ENCODE results near the gene CARS2.
"Not testable (repeated sequence)": the region's sequence is repeated elsewhere in the genome, so short reads cannot be mapped to it uniquely, and the experiment has no call there.

CARS2 gene, protein sequence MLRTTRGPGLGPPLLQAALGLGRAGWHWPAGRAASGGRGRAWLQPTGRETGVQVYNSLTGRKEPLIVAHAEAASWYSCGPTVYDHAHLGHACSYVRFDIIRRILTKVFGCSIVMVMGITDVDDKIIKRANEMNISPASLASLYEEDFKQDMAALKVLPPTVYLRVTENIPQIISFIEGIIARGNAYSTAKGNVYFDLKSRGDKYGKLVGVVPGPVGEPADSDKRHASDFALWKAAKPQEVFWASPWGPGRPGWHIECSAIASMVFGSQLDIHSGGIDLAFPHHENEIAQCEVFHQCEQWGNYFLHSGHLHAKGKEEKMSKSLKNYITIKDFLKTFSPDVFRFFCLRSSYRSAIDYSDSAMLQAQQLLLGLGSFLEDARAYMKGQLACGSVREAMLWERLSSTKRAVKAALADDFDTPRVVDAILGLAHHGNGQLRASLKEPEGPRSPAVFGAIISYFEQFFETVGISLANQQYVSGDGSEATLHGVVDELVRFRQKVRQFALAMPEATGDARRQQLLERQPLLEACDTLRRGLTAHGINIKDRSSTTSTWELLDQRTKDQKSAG

DNA sequence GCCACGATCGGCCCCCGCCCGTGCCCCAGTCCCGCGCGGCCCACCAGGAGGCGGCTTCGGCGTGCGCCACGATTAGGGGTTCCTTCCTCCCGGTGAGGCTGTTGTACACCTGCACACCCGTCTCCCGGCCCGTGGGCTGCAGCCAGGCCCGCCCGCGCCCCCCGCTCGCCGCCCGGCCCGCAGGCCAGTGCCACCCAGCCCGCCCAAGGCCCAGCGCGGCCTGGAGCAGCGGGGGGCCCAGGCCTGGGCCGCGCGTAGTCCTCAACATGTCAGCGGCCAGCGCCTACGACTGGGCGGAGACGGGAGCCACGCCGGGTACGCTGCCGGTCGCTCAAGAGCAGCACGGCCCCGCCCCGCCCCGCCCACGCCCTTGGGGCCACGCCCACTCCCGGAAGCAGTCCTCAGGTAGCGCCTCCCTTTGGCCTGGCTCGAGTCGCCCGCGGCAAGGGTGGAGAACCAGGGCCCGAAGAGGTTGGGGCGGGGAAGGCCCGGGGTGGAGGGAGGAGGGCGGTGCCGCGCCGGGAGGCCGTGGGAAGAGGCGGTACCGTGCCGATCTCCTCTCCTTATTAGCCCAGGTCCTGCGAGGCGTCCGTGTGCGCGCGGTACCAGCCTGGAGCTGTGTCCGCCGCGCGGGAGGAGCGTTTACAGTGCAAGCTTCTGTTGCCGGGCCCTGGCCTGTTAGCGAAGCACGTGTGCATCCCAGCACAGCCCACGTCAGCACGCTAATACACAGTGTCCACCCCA, at the start of gene CARS2:
CARS2 (minus strand) TSS at position 291 of the 744 bp plus-strand sequence; CDS start at position 268, 23 bp downstream.
- peak; percentile 93 to 94 for DNase-seq

DNA sequence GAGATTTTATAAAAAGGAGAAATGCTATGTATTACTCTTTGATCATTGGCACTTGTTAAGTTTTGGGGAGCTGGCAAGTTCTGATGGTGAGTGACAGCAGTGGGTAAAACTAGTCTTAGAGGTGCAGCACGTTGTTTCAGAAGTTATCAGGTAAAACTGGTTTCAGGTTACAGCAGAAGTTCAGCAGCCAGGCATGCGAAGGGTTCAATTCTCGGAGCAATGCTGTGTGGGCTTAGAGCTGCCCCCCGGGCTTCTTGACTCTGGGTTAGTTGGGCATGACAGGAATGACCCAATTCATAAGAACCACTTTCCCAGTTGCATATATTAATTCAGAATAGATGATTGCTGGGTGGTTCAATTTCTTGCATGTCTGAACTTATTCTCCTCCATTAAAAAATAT, 42.4 kb upstream of the CARS2 start:
- DNase-seq = no peak

DNA sequence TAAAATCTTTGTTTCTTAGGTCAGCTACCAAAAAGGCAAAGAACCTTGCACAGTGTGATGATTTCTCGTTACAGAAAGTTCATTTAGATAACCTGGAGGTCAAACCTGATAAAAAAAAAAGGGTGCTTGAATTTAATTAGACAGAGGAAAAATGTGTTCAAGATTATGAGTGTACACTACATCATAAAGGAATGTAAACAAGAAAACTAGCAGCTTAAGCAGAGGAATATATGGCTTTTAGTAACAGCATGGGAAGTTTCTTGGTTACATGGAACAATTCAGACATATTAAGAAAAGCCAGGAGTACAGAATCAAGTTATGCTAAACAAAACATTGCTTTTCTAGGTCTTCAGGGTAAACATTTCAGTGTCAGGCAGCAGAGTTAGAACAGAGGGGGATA, 40.5 kb upstream of the CARS2 start:
- DNase-seq = no peak

DNA sequence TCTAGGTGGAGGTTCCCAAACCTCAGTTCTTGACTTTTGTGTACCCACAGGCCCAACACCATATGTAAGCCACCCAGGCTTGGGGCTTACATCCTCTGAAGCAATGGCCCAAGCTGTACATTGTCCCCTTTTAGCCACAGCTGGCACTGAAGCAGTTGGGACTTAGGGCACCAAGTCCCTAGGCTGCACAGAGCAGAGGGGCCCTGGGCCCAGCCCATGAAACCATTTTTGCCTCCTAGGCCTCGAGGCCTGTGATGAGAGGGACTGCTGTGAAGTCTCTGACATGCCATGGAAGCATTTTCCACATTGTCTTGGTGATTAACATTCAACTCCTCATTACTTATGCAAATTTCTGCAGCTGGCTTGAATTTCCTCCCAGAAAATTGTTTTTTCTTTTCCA, 37.8 kb upstream of the CARS2 start:
- DNase-seq = no peak

DNA sequence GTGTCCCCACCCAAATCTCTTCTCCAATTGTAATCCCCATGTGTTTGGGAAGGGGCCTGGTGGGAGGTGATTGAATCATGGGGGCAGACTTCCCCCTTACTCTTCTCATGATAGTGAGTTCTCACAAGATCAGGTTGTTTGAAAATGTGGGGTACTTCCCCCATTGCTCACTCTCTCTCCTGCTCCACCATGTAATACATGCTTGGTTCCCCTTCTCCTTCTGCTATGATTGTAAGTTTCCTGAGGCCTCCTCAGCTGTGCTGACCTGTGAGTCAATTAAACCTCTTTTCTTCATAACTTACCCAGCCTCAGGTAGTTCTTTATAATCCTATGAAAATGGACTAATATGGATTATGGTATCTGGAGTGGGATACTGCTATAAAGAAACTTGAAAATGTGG, 31.6 kb upstream of the CARS2 start:
- no peak for DNase-seq

DNA sequence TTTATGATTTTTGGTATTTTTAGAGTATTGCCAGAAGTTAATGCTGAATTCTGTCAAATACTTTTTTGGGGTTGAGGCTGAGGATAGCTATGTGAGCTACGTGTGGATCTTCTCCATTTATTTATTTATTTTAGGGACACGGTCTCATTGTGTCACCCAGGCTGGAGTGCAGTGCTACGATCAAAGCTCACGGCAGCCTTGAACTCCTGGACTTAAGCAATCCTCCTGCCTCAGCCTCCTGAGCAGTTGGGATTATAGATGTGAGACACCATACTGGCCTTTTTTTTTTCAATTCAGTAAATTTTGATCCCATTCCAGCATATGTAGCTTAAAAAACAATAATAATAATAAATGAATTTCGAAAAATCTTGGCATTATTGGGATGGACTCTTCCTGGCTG, 28.6 kb upstream of the CARS2 start:
- DNase-seq = no peak

DNA sequence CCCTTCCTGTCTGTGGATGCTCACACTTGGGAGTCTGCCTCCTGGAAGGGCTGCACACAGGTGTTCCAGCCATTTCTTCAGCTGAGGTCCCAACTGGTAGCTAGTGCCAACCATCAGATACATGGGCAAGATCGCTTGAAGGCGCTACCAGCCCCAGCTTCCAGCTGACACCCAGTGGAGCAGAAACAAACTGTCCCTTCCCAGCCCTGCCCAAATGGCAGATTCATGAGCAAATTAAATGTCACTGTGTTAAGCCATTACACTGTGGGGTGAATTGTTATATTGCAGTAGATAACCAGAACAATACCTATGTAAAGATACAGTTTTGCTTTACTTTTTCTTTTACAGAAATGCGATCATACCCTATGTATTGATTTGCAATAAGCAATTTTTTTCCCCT, 25.2 kb upstream of the CARS2 start:
- no peak for DNase-seq

DNA sequence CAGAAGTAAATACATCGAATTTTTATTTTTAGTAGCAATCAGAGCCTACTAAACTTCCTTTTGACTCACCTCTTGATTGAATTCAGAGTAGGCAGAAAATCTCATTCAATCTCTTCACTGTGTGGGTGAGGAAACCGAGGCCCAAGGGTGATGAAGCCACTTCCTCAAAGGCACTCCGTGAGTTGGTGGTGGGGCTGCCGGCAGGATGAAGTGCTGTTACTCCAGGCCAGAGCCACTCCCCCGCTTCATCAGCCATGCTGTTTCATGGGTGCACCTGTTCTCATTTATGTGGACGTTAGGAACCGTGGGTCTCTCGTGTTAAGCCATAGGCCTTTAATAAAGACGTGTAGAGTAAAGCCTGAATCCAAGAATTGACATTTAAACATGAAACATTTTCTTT, 20.8 kb upstream of the CARS2 start:
- DNase-seq = peak; percentile 53 to 56

DNA sequence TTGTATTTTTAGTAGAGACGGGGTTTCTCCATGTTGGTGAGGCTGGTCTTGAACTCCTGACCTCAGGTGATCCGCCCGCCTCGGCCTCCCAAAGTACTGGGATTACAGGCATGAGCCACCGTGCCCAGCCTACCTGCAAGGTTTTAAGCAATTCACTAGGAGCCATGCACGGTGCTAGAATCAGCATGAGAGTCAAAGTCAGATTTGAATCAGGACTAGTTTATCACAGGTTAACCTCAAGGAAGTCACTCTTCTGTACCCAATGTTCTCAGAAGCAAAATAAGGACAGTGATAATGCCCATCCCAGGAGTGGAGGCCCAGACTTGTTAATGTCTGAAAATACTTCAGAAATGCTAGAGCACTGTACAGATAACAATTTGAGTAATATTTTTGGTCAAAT, 20.2 kb upstream of the CARS2 start:
- not testable (repeated sequence) for DNase-seq

DNA sequence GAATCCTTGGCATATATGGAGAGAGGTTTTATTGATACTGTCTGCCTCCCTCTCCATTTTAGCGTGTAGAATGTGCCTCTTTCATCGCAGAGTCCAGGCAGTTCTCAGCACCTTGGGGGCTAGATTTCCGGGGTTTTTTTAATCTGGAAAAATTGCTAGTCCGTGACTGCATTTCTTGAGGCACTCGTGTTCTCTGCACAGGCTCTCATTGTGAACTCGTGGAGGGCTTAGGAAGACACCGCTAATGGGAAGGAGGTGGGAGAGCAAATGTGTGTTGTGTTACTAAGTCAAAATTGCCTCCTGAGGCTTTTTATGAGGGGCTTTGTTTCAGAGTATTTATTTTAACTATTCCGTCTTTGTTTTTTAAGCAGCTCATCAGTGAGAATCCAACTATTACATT, 17.7 kb upstream of the CARS2 start:
- DNase-seq = no peak

DNA sequence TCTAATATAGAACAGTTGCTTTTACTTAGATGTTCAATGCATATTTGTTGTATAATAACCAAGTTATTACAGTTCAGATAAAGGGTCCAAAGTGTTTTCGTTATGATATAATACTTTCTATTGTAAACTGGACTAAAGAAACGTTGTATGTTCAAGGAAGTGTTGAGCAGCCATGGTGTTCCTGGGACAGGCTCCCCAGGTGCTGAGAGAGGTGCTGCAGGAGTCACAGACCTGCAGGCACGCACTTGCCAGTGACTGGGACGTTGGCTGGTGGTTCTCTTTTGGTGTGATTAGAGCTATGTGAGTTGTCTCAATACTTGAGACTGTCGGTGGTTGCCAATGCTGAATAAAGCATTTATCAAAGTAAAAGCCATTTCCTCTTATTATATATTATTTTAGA, 17.1 kb upstream of the CARS2 start:
- DNase-seq = no peak

DNA sequence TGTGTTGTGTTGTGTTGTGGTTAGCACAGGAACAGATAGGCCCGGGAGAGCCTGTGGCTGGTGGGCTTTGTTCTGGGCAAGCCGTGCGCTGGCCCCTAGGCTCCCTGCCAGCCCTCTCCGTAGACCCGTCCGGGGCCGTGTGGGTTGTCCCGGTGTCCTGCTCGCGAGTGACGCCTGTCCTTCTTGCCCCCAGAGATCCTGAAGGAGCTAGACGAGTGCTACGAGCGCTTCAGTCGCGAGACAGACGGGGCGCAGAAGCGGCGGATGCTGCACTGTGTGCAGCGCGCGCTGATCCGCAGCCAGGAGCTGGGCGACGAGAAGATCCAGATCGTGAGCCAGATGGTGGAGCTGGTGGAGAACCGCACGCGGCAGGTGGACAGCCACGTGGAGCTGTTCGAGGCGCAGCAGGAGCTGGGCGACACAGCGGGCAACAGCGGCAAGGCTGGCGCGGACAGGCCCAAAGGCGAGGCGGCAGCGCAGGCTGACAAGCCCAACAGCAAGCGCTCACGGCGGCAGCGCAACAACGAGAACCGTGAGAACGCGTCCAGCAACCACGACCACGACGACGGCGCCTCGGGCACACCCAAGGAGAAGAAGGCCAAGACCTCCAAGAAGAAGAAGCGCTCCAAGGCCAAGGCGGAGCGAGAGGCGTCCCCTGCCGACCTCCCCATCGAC, 13.3 kb upstream of the CARS2 start:
- DNase-seq = no peak

DNA sequence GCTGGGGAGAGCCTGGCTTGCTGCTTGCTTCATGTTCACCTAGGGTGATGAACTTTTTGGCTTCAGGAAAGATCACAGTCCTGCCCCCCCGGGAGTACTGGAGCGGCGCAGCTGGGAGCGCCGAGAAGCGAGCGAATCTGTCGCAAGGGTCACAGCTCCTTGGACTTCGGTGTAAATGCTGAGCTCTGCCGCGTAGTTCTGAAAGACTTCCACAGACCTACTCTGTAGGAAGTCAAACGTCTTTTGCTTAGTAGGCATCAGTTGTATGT, 10.3 kb upstream of the CARS2 start:
- peak; percentile 21 to 28 for DNase-seq

DNA sequence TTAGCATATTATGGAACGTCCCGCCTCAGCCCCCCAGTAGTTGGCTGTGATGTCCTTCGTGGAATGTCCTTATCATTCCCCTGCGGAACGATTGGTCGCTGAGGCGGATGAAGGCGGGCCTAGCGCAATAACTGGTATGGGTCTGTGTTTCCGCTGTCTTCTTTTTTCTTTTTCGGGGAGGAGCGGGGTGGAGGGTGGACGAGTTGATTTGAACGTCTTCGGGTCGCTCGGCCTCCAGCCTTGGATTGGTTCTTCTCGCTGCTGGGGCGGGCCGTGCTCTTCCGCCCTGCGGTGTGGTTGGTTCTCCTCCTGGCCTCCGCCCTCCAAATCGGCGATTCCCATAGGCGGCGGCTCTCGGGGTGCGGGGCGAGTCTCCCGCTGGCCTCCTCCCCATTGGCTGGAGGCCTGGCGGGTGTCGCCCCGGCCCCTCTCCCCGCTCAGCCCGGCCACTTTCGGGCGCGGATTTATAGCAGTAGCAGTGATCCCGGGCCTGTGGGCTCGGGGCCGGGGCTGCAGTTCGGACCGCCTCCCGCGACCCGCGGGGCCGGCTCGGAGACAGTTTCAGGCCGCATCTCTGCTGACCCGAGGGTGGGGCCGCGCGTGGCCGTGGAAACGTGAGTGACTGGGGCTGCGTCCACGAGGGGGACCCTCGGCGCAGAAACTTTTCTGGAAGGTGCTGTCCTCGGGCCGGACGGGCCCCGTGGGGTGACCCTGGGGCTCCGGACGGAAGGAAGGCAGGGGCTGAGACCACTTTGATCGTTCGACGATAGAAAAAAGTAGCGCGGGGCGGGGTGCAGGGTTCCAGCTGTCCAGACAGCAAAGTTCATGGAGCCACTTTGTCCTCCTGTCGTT, 9.7 kb upstream of the CARS2 start:
- peak; percentile 99 for DNase-seq

DNA sequence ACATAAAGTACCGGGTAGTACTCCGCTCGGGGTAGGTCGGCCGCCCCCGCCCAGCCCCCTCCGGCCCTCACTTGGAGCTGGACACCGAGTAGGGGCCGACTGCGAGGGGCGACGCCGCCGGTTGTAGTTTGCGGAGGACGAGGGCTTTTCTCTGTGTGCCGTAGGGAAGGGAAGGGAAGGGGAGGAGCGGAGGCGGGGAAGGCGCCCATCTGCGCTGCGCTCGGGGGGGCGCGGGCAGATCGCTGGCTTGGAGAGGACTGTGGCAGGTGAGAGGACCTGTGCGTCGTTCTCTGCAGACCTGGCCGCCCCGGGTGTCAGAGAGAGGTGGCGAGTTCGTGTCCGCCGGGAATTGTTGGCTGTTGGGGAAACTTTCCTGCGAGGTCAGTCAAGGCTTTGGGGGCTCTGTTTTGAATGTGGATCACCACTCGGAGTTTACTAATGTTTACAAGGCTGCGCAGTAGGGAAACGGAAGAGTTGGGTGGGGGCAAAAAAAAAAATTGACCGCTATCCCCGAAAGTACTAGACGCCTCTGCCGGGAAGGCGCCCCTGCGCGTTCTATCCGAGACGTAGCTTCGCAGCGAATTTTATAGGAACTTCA, 9.0 kb upstream of the CARS2 start:
- DNase-seq = peak; percentile 31 to 61

DNA sequence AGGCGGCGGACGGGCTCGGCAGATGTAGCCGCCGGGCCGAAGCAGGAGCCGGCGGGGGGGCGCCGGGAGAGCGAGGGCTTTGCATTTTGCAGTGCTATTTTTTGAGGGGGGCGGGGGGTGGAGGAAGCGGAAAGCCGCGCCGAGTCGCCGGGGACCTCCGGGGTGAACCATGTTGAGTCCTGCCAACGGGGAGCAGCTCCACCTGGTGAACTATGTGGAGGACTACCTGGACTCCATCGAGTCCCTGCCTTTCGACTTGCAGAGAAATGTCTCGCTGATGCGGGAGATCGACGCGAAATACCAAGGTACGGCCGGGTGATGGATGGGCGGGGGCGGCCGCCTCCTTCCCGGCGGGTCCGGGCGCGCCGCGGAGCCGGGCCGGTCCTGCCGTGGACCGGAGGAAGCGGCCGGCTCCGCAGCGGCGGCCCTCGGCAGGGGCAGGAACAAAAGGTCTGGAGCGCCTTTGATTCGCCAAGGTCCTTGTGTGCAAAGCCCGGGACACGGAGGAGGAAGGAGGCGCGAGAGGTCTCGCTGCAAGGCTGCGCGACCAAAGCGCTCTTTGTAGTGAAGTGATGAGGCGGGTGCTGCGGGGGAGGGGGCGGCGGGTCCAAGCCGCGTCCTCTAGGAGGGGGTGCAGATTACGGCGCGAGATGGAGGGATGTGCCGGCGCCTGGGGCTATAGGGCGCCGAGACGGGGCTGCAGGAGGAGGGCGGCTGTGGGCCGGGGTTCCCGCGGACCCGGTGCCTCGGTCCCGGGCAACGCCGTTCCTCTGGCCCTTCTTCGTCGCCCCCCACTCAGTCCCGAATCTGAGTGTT, 8.3 kb upstream of the CARS2 start:
- DNase-seq = peak in 1 of 2 experiments; percentile 15

DNA sequence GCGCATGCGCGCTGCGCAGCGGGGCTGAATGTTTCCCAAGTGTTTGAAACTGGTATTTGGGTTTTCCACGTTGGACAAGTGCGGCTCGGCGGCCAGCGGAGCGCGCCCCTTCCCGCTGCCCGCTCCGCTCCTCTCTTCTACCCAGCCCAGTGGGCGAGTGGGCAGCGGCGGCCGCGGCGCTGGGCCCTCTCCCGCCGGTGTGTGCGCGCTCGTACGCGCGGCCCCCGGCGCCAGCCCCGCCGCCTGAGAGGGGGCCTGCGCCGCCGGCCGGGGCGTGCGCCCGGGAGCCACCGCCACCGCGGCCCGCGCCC, 7.7 kb upstream of the CARS2 start, which contains the start of gene ING1:
ING1 (plus strand) TSS at position 59 of the 311 bp plus-strand sequence. CDS start 450 bp downstream, outside the sequence.
- no peak for DNase-seq

DNA sequence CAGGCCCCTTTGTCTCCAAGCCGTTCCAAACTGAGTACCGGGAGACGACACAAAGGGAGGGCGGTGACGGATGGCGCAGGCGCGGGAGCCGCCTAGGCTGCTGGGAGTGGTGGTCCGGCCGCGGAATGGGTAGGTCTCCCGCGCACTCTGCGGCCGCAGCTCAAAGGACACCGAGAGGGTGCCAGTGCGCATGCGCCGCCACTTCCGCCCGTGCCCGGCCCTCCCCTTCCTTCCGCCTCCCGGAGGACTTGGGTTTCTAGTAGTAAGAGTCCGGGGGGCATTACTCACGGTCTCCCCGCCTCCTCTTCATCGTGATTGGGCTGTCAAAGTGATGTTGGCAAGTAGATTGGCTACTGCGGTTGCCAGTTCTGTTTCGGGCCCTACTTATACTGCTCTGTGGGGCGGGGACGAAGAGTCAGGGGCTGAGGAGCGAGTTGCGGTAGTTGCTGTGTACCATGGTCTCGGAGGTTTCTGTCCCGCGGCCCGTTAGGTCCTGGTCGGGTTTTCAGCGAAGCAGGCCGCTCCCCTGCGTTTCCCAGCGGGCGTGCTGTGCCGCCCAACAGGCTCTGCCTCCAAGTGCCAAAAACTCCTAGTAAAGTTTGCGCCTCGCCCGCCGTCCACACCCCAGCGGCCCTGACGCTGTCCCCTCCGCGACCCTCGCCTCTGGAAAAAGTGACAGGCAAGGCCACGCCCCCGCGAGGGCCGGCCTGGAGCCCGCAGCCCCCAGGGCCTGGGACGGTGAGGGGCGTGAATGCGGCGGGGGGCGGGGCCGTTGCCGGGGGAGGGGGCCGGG, 7.1 kb upstream of the CARS2 start:
- peak; percentile 97 to 99 for DNase-seq

DNA sequence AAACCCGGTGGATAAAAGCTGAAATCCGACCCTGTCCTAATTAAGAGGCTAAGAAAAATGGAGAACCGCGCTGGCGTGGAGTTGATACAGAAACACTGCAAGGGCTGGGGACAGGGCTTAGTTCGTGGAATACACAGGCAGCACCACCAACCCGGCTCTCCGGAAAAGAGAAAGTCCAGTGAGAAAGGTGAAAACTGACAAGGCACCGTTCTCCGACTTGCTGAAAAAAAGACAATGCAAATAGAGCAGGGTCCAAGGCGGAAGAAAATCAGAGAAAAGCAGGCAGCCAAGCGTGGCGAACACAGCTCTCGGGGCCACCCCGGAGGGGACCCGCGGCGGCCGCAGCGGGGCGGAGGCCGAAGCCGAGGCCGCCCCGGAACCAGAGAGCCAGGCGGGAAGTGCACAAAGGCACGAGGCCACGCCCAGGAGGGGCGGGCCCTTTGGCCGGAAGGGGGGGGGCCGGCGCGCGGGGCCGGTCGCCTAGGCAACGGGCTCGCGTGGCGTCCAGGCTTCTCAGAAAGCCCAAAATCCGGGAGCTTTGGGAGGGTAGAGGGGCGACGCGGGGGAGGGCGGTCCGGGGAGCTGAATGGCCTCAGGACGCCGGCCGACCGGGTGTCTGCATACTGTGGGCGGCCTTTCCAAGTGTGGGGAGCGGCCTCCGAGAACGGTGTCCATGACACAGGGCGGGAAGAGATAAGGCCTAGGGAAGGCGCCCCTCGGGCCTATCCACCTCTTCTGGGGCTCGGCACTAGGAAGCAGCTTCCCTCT, 6.3 kb upstream of the CARS2 start:
- peak; percentile 84 to 86 for DNase-seq
